Measurements from ENCODE around the gene GPC1.

GRCh38 chr2:240426845-240427721 lies 8.4 kb upstream of the GPC1 start:
- TF ChIP-seq ZNF658 (tag by site-specific recombination; IDR thresholded peaks at IDR 0.05) (no peak), HOXA7 (CRISPR knock-in tag; IDR thresholded peaks at IDR 0.05; ENCODE audit: borderline replicate concordance) (no peak), ZIC2 (tag by site-specific recombination; IDR thresholded peaks at IDR 0.05) (peak; percentile 76), CTCF (tag by site-specific recombination; IDR thresholded peaks at IDR 0.05) (no peak), BCL11A (tag by site-specific recombination; IDR thresholded peaks at IDR 0.05; ENCODE audit: low read depth) (no peak), SALL2 (tag by site-specific recombination; IDR thresholded peaks at IDR 0.05; ENCODE audit: borderline replicate concordance) (no peak), ZNF624 (tag by site-specific recombination; IDR thresholded peaks at IDR 0.05) (no peak), ZNF548 (tag by site-specific recombination; IDR thresholded peaks at IDR 0.05) (no peak), ZNF138 (tag by site-specific recombination; IDR thresholded peaks at IDR 0.05; ENCODE audit: borderline replicate concordance) (no peak), ZSCAN16 (tag by site-specific recombination; IDR thresholded peaks at IDR 0.05) (no peak)

All from HEK293 (cell line).